Mucosa of stomach (tissue), 1 donor: ENCODE data around the gene KIAA1586.
"Not testable (repeated sequence)": the region's sequence is repeated elsewhere in the genome, so short reads cannot be mapped to it uniquely, and the experiment has no call there.

ENCODE experiments used
- H3K27me3 ChIP-seq: one replicate; pipeline ENCODE4 v1.7.0; 2013; ENCODE audit warnings: mild to moderate bottlenecking, low read length; ENCODE audit not compliant: control insufficient read depth, insufficient read depth
- H3K36me3 ChIP-seq: one replicate; pipeline ENCODE4 v1.7.0; 2013; ENCODE audit warnings: low read length; ENCODE audit not compliant: control insufficient read depth, insufficient read depth
- H3K4me1 ChIP-seq: one replicate; pipeline ENCODE4 v1.7.0; 2013; ENCODE audit warnings: mild to moderate bottlenecking, low read length; ENCODE audit not compliant: control insufficient read depth, insufficient read depth
- H3K4me3 ChIP-seq: one replicate; pipeline ENCODE4 v1.7.0; 2013; ENCODE audit warnings: low read length
- H3K9ac ChIP-seq: one replicate; pipeline ENCODE4 v1.7.0; 2013; ENCODE audit warnings: mild to moderate bottlenecking, low read length, moderate library complexity
- H3K9me3 ChIP-seq: one replicate; pipeline ENCODE4 v1.7.0; 2013; ENCODE audit warnings: mild to moderate bottlenecking, low read length, moderate library complexity; ENCODE audit not compliant: control insufficient read depth
- donor health status: Pancreatic carcinoma.

KIAA1586 gene

DNA sequence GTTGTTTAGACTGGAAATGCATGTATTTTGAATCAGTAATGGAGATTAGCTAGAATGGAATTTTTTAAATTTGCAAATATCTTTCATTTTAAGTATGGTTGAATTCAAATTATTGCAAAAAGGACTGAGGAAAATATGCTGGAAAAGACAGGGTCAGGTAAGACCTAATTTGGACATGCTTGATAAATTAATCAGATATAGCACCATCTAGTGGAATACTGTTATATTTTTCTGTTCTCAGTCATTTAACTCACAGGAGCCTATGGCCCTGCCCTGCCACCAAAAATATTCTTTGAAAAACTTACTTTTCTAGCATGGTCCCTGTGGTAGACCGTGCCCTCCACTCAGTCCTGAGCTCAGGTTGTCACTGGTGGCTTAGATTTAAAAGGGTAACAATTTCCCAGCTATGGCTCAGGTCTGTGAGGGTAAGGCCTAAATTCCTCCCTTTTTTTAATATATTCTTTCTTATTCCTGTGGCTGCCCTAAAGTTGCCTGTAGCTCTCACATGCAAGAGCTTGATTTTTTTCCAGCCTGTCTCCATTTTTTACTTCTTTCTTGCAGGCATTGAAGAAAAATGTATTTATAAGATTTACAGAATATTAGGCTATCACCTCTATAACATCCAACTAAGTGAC, 25.3 kb upstream of the KIAA1586 start:
- H3K9ac ChIP-seq: no peak overlapping the region
- H3K9me3 ChIP-seq: no peaks in the 10 kb centered on the region
- no peak overlapping the region for H3K4me3 ChIP-seq
- H3K36me3 ChIP-seq: no peaks in the 10 kb centered on the region
- no peaks in the 10 kb centered on the region for H3K4me1 ChIP-seq
- H3K27me3 ChIP-seq: no peaks in the 10 kb centered on the region

DNA sequence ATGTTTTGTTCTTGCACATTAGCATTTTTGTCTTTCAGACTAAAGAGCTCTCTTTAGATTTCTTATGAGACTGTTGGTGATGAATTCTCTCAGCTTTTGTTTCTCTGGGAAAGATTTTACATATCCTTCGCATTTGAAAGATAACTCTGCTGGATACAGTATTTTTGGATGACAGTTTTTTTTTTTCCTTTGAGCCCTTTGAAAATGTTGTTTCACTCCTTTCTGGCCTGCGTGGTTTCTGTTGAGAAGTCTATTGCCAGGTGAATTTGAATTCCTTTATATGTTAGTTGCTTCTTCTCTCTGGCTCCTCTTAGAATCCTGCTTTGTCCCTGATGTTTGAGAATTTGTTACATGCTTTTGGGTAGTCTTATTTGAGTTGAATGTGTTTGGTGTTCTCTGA, 22.2 kb upstream of the KIAA1586 start:
- Histone ChIP-seq H3K36me3 (no peaks in the 10 kb centered on the region), H3K4me3 (no peak overlapping the region), H3K9ac (no peak overlapping the region), H3K9me3 (no peaks in the 10 kb centered on the region), H3K27me3 (no peaks in the 10 kb centered on the region), H3K4me1 (no peaks in the 10 kb centered on the region)

DNA sequence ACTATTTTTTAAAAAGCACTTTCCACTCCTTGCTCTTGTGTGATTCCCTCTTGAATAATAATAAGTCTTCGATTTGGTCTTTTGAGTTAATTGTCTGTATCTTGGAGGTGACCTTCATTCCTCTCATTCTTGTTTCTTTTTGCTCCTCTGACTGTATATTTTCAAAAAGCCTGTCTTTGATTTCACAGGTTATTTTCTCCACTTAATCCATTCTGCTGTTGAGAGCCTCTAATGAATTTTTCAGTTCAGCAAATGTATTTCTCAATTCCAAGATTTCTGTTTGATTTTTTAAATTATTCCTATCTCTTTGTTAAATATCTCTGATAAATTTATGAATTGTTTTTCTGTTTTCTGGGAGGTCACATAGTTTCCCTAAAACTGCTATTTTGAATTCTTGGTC, 21.7 kb upstream of the KIAA1586 start:
- no peaks in the 10 kb centered on the region for H3K9me3 ChIP-seq
- H3K4me1 ChIP-seq: no peaks in the 10 kb centered on the region
- H3K36me3 ChIP-seq: no peaks in the 10 kb centered on the region
- H3K4me3 ChIP-seq: no peak overlapping the region
- no peak overlapping the region for H3K9ac ChIP-seq
- no peaks in the 10 kb centered on the region for H3K27me3 ChIP-seq

DNA sequence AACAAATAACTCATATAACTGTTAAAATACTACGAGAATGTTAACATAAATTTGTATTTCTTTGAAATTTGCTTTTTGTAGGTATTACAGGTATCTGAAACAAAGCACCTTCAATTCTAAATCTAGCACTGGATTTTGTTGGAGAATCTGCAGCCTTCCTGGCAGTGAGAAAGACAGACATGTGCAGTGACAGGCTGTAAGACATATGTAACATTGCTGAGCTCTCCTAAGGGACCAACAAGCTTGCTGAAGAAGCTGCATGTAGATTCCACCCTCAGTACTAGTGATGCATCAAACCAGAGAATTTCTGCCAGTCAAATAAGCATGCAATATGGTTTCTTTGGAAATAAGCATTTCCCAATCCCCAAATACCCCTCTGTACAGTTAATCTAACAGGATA, 20.5 kb upstream of the KIAA1586 start:
- Histone ChIP-seq H3K27me3 (no peaks in the 10 kb centered on the region), H3K4me1 (no peaks in the 10 kb centered on the region), H3K9ac (no peak overlapping the region), H3K4me3 (no peak overlapping the region), H3K9me3 (no peaks in the 10 kb centered on the region), H3K36me3 (no peaks in the 10 kb centered on the region)

DNA sequence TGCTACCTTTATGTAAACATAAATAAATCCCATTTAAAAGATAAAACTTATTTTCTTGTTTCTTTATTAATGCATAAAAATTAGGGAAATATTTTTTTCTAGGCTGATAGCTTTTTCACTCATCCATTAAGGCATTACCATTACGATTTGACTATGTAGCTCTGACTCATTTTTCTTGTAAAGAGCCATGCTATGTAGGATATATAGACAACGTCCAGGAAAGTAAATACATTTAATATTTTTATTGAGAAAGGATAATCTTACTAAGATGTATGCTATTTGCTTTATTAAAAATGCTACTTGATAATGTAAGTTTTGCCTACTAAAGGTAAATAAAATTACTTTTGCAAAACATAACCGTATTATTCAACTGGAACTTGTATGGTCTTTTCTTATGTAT, 19.2 kb upstream of the KIAA1586 start:
- Histone ChIP-seq H3K4me1 (no peaks in the 10 kb centered on the region), H3K9ac (no peak overlapping the region), H3K9me3 (no peaks in the 10 kb centered on the region), H3K4me3 (no peak overlapping the region), H3K36me3 (no peaks in the 10 kb centered on the region), H3K27me3 (no peaks in the 10 kb centered on the region)

DNA sequence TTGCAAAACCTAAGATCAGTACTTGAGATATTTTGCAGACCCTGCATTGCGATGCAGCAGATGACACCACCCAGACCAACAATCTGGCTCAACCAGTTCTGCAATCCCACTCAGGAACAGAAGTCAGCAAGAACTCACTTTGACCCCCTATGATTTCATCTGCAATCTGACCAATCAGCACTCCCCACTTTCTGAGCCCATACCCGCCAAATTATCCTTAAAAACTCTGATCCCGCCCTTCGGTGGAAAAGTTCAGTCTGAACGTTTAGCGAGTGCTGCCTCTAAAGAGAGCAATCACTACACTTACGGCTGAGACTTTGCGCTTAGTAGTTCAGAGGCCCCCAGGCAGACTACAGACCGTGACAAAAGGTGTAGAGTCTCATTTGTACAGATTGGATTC, 17.3 kb upstream of the KIAA1586 start:
- Histone ChIP-seq H3K27me3 (no peaks in the 10 kb centered on the region), H3K4me3 (no peak overlapping the region), H3K9me3 (no peaks in the 10 kb centered on the region), H3K9ac (no peak overlapping the region), H3K4me1 (no peaks in the 10 kb centered on the region), H3K36me3 (no peaks in the 10 kb centered on the region)

DNA sequence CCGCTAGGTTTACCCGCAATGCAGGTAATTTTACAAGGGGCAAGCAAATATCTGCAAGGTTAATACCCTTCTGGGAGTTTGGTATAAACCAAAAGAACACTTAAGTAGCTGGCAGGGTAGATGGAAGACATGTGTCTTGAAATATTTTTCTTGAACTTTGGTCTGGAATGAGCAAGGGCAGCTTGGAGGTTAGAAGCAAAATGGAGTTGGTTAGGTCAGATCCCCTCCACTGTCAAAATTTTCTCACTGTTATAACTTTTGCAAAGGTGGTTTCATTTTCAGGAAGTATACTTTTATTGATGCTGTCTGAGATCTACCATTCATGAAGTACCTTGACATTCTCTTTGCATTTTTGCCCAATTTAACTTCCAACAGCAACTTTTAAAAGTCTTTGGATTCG, 13.3 kb upstream of the KIAA1586 start:
- no peak overlapping the region for H3K4me3 ChIP-seq
- no peaks in the 10 kb centered on the region for H3K36me3 ChIP-seq
- no peaks in the 10 kb centered on the region for H3K9me3 ChIP-seq
- H3K4me1 ChIP-seq: no peaks in the 10 kb centered on the region
- H3K9ac ChIP-seq: no peak overlapping the region
- no peaks in the 10 kb centered on the region for H3K27me3 ChIP-seq

DNA sequence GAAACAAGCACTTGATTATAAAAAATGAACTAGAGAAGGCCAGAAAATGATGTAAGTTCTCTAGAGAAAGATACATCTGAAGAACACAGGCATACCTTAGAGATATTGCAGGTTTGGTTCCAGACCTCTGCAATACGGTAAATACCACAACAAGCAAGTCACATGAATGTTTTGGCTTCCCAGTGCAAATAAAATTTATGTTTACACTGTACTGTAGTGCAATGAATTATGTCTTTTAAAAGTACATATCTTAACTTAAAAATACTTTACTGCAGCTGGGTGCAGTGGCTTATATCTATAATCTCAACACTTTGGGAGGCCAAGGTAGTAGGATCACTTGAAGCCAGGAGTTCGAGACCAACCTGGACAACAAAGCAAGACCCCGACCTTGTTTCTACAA, 10.9 kb upstream of the KIAA1586 start:
- H3K4me1 ChIP-seq: no peaks in the 10 kb centered on the region
- H3K36me3 ChIP-seq: no peaks in the 10 kb centered on the region
- H3K9ac ChIP-seq: no peak overlapping the region
- H3K4me3 ChIP-seq: no peak overlapping the region
- H3K9me3 ChIP-seq: no peaks in the 10 kb centered on the region
- H3K27me3 ChIP-seq: no peaks in the 10 kb centered on the region

DNA sequence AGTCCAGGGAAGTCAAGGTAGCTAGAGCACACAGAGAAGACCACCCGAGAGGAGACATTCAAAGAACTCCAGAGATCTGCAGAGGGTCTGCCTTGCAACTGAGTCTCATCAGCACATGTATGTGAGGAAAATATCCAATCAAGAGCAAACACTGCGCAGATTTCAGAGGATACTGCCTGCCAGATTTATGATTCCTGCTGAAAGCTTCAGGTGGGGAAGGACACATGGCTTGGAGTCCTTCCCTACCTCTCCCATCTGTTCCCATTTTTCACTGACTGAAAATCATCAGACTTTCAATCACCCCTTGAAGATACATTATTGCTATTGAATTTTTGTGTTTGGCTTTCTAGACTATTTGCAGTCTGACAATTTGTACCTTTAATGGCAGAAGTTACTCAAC, 7.6 kb upstream of the KIAA1586 start:
- no peak overlapping the region for H3K9ac ChIP-seq
- H3K27me3 ChIP-seq: no peaks in the 10 kb centered on the region
- no peak overlapping the region for H3K4me3 ChIP-seq
- no peaks in the 10 kb centered on the region for H3K36me3 ChIP-seq
- no peaks in the 10 kb centered on the region for H3K4me1 ChIP-seq
- H3K9me3 ChIP-seq: no peaks in the 10 kb centered on the region

DNA sequence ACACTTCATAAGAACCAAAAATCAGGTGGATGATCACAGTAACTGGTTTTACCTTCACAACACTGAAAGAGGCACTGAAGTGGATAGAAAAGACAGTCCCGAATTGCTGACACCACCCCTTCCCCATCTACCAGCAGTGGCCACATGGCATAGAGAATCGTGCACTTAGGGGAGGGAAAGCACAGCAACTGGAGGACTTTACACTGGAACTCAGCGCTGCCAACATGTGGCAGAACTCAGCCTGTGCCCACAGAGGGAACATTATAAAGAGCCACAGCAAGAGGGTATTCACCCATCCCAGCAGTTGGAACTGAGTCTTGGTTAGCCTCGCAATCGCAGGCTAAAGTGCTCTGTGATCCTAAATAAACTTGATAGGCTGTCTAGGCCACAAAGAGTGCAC, 6.5 kb upstream of the KIAA1586 start:
- Histone ChIP-seq H3K27me3 (no peaks in the 10 kb centered on the region), H3K4me1 (no peaks in the 10 kb centered on the region), H3K9ac (no peak overlapping the region), H3K4me3 (no peak overlapping the region), H3K36me3 (no peaks in the 10 kb centered on the region), H3K9me3 (no peaks in the 10 kb centered on the region)

DNA sequence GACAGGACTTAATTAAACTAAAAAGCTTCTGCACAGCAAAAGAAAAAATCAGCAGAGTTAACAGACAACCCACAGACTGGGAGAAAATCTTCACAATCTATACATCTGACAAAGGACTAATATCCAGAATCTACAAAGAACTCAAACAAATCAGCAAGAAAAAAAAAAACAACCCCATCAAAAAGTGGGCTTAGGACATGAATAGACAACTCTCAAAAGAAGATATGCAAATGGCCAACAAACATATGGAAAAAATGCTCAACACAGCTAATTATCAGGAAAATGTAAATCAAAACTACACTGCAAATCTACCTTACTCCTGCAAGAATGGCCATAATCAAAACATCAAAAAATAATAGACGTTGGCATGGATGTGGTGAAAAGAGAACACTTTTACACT, 2.4 kb upstream of the KIAA1586 start:
- not testable (repeated sequence) for H3K4me3 ChIP-seq, H3K9ac ChIP-seq, H3K27me3 ChIP-seq, H3K36me3 ChIP-seq, H3K4me1 ChIP-seq, H3K9me3 ChIP-seq

DNA sequence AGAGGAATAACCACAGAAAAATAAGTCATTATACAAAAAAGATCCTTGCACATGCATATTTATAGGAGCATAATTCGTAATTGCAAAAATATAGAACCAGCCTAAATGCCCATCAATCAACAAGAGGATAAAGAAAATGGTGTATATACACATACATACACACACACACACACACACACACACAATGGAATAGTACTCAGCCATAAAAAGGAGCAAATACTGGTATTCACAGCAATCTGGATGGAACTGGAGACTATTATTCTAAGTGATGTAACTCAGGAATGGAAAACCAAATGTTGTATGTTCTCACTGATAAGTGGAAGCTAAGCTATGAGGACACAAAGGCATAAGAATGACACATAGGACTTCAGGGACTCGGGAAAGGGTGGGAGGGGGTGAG, 1.9 kb upstream of the KIAA1586 start:
- Histone ChIP-seq H3K9me3 (no peaks in the 10 kb centered on the region), H3K27me3 (no peaks in the 10 kb centered on the region), H3K36me3 (no peaks in the 10 kb centered on the region), H3K9ac (no peak overlapping the region), H3K4me3 (no peak overlapping the region), H3K4me1 (no peaks in the 10 kb centered on the region)

DNA sequence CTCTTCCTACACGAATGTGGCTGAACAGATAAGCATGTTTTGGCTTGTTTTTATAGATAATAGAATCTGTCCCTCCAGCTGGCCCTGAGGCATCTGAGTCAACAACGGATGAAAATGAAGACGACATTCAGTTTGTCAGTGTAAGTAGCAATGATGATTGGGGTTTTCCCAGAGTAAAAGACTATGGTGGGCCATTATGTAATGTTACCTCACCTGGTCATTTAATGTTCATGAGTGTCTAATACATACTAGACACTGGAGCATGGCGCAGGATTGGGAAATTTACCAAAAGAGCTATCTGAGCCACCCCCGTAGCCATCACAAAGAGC, 728 bp downstream of the KIAA1586 start:
- not testable (repeated sequence) for H3K9me3 ChIP-seq

More for the DNA sequence above, 728 bp downstream of the KIAA1586 start:
- not testable (repeated sequence) for H3K4me1 ChIP-seq, H3K9ac ChIP-seq, H3K4me3 ChIP-seq, H3K36me3 ChIP-seq, H3K27me3 ChIP-seq
